H7 (cell line): ENCODE results near the gene S1PR4. TPM values are rescaled to one million over a fixed set of nuclear protein-coding genes. Genes with fewer than 3 reads are reported as not detected.
"Not testable (repeated sequence)": the region's sequence is repeated elsewhere in the genome, so short reads cannot be mapped to it uniquely, and the experiment has no call there.

Experiments
- DNase-seq: peaks from one replicate; pipeline ENCODE4 v3.0.0; 2012
- H3K27me3 ChIP-seq: 2 replicates; pipeline ENCODE4 v1.6.0; 2011; ENCODE audit warnings: mild to moderate bottlenecking, low read length; ENCODE audit not compliant: control insufficient read depth, insufficient read depth
- H3K36me3 ChIP-seq: replicated peaks from 2 replicates; pipeline ENCODE4 v1.5.1; 2011; ENCODE audit warnings: low read length; ENCODE audit not compliant: control insufficient read depth, insufficient read depth
- H3K4me3 ChIP-seq: 2 replicates; pipeline ENCODE4 v1.5.1; 2011; ENCODE audit warnings: low read depth, mild to moderate bottlenecking, control low read depth, low read length, moderate library complexity; ENCODE audit not compliant: insufficient read depth
- total RNA-seq: library from RNA; depleted of rRNA; stranded (reverse); fragments of >200 nt; shearing (Covaris generic); gene quantifications from 2 replicates; pipeline ENCODE4 v1.2.3, GENCODE V29; 2014

Gene S1PR4
- total RNA-seq, 1 experiment from 2014 or later, result not detected

- H3K4me3 ChIP-seq, result no peak overlapping the region
- DNase-seq, result no peak
- no peaks in the 10 kb centered on the region for H3K27me3 ChIP-seq
- H3K36me3 ChIP-seq, result no peaks in the 10 kb centered on the region; the same call in none of the 2 replicates
Observed at GRCh38 chr19:3192228-3192635, 13.7 kb downstream of the S1PR4 start.

GRCh38 chr19:3192684-3193083 lies 14.1 kb downstream of the S1PR4 start:
- H3K27me3 ChIP-seq, result no peaks in the 10 kb centered on the region
- no peak overlapping the region for H3K4me3 ChIP-seq
- no peaks in the 10 kb centered on the region; the same call in none of the 2 replicates for H3K36me3 ChIP-seq
- no peak for DNase-seq

DNA sequence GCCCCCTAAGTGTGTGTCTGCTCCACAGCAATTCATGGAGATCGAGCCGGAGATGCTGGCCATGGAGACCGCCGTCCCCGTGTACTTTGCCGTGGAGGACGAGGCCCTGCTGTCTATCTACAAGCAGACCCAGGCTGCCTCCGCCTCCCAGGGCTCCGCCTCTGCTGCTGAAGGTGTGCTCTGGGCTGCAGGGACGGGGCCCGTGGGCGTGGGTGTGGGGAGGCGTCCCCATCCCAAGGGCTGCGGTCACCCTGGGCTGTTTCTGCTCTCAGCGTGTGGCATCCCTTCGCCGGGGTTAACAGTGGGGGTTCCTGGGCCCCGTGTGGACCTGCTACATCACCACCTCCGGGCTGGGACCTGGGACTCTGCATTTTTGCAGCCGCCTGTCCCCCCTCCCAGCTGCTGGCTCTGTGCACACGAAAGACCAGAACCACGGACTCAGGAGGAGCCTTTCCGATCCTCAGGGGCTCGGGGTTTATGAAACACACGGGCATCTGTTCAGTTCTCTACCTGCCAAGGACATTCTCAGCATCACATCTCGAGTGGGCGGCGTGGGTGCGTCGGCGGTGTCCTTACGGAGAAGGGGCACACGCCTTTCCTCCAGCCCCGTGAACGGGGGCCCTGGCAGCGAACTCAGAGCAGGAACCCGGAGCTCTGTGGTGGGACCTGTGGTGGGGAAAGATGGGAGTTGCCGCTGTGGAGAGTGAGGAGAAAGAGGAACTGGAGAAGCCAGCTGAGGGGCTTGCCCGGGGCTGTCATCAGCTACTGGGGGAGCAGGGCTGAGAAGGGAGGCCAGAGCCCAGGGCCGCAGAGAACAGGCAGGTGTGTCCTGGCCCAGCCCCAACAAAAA lies 14.9 kb downstream of the S1PR4 start:
- DNase-seq, result no peak
- no peaks in the 10 kb centered on the region for H3K27me3 ChIP-seq
- no peak overlapping the region for H3K4me3 ChIP-seq
- no peaks in the 10 kb centered on the region; the same call in none of the 2 replicates for H3K36me3 ChIP-seq

DNA sequence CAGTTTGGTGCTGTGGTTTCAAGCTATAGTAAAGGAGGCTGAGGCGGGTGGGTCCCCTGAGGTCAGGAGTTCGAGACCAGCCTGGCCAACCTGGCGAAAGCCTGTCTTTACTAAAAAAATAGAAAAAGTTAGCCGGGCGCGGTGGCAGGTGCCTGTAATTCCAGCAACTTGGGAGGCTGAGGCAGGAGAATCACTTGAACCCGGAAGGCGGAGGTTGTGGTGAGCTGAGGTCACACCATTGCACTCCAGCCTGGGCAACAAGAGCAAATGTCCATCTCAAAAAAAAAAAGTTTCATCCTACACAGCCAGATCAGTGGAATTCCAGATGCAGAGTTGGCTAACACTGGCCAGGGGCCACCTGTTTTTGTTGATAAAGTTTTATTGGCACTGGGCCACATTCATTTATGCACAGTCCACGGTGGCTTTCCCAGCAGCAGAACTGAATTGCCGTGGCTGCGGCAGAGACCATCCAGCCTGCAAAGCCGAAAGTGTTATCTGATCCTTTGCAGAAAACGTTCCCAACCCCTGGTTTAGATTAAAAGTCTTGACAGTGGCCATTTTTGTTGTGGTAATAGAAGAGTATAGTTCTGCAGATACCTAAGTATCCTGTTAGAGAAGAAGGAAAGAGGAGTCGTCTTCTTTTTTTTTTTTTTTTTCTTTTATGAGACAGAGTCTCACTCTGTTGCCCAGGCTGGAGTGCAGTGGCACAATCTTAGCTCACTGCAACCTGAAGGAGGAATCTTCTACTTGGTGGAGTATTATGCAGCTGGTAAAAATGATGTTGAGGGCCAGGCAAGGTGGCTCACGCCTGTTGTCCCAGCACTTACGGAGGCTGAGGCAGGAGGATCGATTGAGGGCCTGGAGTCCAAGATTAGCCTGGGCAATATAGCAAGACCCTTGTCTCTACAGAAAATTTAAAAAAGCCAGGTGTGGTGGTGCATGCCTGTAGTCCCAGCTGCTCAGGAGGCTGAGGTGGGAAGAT lies 15.8 kb downstream of the S1PR4 start:
- no peaks in the 10 kb centered on the region for H3K27me3 ChIP-seq
- no peaks in the 10 kb centered on the region; the same call in none of the 2 replicates for H3K36me3 ChIP-seq

DNA sequence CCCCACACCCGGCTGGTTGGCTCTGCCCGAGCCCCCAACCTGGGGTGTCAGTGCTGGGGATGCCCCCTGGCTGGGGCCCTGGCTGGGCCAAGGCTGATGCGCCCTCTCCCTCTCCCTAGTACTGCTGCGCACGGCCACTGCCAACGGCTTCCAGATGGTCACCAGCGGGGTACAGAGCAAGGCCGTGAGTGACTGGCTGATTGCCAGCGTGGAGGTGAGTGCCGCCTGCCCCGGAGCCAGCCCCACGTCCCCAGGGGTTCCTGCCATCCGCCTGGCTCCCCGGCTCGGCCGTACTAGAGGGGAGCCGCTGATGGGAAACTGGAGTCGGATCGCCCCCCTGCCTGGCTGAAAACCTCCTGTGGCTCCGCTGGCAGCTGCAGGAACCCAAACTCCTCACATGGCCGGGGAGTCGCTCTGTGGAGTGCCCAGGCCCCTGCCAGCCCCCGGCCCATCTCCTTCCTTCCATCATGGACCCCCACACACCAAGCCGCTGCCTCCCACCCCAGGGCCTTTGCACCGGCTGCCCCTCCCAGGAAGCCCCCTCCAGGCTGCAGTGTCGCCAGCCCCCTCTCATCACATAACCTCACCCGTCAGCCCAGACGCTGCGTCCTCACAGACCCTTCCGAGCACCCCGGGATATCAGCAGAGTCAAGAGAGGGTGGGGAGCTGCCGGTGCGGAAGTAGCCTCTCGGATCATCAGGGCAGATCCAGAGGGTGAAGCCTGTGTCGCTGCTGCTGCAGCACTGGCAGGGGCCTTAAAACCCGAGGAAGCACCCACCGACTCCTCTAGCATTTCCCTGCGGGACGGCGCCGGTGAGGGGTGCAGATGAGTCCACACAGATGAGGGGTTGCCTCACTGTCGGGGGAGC lies 17.7 kb downstream of the S1PR4 start:
- no peak for DNase-seq
- Histone ChIP-seq H3K36me3 (no peaks in the 10 kb centered on the region; the same call in none of the 2 replicates), H3K4me3 (no peak overlapping the region), H3K27me3 (no peaks in the 10 kb centered on the region)

More for the DNA sequence above, 15.8 kb downstream of the S1PR4 start:
- H3K4me3 ChIP-seq, result no peak overlapping the region
- DNase-seq, result no peak

DNA sequence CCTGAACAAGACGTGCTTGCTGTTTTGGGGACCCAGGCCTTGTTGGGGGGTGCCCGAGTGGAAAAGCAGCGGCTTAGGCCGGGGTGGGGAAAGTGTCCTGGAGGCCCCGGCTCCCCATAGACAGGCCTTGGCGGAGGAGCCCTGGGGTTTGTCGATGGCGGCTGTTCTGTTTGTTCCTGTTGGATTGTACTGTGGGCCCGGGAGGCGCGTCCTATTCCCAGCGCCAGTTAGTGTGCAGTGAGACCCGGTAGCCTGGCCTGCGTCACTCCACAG lies 18.3 kb downstream of the S1PR4 start:
- no peaks in the 10 kb centered on the region for H3K27me3 ChIP-seq
- H3K4me3 ChIP-seq, result no peak overlapping the region
- no peaks in the 10 kb centered on the region; the same call in none of the 2 replicates for H3K36me3 ChIP-seq
- DNase-seq, result no peak

DNA sequence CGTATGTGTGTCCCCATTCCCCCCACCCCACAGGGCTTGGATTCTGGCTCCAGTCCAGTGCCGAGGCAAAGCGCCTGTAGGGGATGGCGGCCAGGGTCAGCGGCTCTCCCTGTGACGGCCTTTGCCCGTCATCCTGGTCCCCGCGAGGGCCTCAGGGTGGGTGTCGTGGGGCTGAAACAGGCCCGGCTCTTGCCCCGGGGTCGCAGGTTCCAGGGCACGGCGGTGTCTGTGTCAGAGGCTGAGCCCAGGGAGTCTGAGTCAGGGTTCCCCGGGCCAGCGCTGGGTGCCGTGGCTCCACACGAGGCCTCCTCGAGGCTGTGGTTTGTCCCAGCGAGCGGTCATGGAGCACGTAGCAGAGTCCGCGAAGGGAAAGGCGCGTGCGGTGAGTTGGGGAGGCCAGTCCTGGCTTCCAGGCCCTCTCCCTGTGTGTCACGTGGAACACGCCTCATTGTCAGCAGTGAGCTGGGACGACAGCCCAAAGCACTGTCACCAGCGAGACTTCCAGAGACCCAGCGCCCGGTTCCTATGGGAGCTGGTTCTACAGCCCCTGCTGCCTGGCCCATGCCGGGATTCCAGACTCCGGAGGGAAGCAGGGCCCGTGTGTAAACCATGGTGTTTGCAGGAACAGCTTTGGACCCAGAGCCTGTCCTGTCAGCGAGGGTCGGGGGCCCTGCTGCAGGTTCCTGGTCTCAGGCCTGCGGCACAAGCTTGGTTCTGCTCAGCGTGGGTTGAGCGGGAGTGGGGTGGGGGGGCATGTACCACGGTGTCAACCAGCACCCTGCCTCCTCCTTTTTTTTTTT lies 20.5 kb downstream of the S1PR4 start:
- H3K36me3 ChIP-seq, result no peaks in the 10 kb centered on the region; the same call in none of the 2 replicates
- no peak overlapping the region for H3K4me3 ChIP-seq
- H3K27me3 ChIP-seq, result no peaks in the 10 kb centered on the region
- DNase-seq, result no peak

DNA sequence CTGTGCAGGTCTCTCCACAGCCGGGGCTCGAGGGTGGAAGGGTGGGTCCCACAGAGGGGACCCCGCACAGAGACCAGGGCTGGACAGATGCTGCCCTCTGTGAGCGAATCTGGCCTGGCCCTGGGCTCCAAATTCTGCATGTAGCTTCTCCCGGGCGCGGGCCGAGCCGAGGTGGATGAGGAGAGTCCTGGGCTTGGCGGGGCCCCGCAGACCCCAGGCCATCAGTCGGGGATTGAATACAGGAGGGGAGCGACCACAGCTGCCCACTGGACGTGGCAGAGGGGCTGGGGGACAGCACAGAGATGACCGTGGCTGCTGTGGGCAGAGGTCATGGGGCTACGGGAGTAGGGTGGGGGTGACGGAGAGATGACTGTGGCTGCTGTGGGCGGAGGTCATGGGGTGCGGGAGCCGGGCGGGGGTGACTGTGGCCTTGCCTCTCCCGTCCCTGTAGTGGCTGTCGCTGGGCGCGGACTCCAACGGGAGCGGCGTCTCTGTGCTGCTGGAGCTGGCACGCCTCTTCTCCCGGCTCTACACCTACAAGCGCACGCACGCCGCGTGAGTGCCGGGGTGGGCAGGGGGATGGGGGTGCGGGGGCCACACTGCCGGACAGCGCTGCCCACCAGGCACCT lies 22.6 kb downstream of the S1PR4 start:
- Histone ChIP-seq H3K36me3 (no peaks in the 10 kb centered on the region; the same call in 1 of the 2 replicates), H3K27me3 (no peaks in the 10 kb centered on the region), H3K4me3 (no peak overlapping the region)
- DNase-seq, result peak; percentile 64

DNA sequence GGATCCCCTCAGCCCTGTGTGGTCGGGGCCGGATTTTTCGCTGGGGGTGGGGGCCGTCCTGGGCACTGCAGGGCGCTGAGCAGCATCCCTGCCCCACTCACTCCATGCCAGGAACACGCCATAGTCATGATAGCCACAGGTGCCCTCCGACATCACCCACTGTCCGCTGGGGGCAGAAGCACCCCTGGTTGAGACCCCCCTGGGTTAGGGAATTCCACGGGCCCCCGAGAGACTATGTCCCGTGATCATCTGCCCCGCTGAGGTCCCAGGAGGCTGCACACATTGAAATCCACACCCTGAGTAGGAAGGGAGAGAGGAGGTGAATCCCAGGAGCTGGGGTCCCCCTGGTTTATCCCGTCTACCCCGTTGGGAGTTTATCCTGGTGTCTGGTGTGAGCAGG lies 23.3 kb downstream of the S1PR4 start:
- no peak overlapping the region for H3K4me3 ChIP-seq
- H3K27me3 ChIP-seq, result no peaks in the 10 kb centered on the region
- H3K36me3 ChIP-seq, result peaks cover under 1% of the 10 kb centered on the region
- no peak for DNase-seq

DNA sequence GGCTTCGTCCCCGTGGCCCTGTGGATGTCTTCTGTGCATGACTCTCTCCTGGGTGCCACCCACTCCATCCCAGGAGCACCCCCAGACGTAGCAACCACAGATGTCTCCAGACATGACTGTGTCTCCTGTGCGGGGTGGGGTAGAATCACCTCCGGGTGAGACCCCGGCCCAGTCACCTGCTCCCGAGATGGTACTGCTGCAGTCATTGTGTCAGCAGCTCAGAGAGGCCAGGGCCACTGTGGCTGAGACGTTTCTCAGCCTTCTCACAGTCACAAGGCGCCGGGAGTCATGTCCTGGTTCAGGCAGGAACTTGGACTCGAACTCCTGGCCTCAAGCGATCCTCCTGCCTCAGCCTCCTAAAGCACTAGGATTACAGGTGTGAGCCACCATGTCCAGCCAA lies 23.8 kb downstream of the S1PR4 start:
- H3K4me3 ChIP-seq, result no peak overlapping the region
- DNase-seq, result no peak
- H3K27me3 ChIP-seq, result no peaks in the 10 kb centered on the region
- peaks cover 5% of the 10 kb centered on the region for H3K36me3 ChIP-seq

- DNase-seq, H3K36me3 ChIP-seq, H3K4me3 ChIP-seq, H3K27me3 ChIP-seq: not testable (repeated sequence)
Observed at GRCh38 chr19:3202895-3203294, 24.3 kb downstream of the S1PR4 start.

DNA sequence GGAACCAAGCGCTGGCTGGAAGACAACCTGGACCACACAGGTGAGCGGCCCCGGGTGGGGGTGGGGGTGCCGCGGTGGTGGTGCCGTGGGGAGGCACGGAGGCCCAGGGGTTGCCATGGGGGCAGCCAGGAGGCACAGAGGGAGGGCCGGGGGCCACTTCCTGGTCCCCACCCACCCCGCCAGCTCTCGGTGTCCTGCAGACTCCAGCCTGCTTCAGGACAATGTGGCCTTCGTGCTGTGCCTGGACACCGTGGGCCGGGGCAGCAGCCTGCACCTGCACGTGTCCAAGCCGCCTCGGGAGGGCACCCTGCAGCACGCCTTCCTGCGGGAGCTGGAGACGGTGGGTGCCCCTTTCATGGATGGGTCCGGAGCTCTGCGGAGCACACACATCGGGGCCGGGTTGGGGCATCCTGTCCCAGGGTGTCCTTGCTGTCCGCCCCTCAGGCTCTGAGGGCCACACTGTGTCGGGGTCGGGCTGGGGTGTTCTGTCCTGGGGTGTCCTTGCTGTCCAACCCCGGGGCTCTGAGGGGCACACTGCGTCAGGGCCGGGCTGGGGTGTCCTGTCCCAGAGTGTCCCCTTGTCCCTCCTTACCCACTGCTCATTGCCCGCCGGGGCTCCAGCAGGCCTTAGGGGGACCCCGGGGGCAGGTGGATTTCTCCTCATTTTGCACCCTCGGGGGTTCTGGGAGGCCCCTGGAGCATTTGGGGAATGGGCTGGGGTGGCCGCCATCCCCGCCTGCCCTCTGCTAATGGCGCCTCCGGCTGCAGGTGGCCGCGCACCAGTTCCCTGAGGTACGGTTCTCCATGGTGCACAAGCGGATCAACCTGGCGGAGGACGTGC lies 25.5 kb downstream of the S1PR4 start:
- Histone ChIP-seq H3K4me3 (no peak overlapping the region), H3K27me3 (no peaks in the 10 kb centered on the region), H3K36me3 (peaks cover 9% of the 10 kb centered on the region)
- peak; percentile 67 for DNase-seq
